ENCODE measurements around the gene METTL13. TPM values are rescaled to one million over a fixed set of nuclear protein-coding genes. Genes with fewer than 3 reads are reported as not detected.

METTL13 gene
- total and polyA plus RNA-seq, 2 donors (not counting 1 experiment from before 2014, with no cell fraction given), result 16.8 to 33.0 TPM

DNA sequence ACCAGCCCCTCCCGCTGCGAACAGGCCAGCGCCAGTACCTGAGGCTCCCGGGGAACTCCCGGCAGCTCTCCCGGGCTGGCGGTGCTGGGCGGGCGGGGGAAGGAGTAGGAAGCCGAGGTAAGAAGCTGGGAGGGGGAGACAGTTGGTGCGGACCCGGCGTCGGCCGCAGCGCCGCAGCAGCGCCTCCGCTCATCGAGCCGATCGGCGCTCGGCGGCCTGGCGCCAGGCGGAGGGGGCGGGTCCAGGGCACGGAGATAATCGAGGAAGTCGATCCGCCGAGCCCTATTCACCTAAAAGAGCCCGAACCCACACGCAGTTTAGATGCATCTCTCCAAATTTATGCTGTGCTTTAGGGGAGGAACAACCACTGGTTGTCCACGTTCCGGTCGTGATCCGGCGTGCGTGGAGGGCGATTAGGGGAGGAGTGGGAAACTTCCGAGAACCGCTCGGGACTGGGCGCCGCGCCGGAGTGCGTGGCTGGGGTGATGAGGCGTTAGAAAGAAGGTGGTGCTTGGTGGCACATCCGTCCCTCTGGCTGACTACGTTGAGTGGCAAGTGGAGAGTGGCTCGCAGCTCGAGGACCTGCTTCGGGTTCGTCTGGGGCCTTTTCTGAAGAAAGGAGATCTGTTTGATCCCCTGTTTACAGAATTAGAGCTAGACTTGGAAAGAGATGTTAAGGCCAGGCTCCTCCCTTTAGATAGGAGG lies 39.4 kb upstream of the METTL13 start, which contains the start of gene VAMP4:
VAMP4 (minus strand) TSS at position 194 of the 705 bp plus-strand sequence. CDS start 3,651 bp downstream, outside the sequence.
- Mint-ChIP-seq H3K4me3 (peak within 1 kb of the TSS; percentile 100), H3K4me1 (peaks cover 40% of the 10 kb centered on the region)
- intact Hi-C loops (cut with micrococcal nuclease), result loop anchor here (1.0 to 5.0 kb wide), 7 partner anchors 39 to 1849 kb away; partner anchors contain the start of genes DNM3, METTL13, PIGC and PRRC2C

More for the DNA sequence above, 39.4 kb upstream of the METTL13 start, which contains the start of gene VAMP4:
- Mint-ChIP-seq H3K27ac (peak within 1 kb of the TSS; percentile 100), H3K27me3 (no peaks in the 10 kb centered on the region), H3K9me3 (ENCODE audit: insufficient read depth) (no peaks in the 10 kb centered on the region)
- H3K4me1 ChIP-seq (ENCODE audit: control insufficient read depth in 2 of 2, insufficient read depth in 2 of 2, low read length in 2 of 2), result peaks cover 20 to 23% of the 10 kb centered on the region in 2 donors
- CTCF ChIA-PET, result interaction anchor here (1.0 to 1.7 kb wide), 4 partner anchors 26 to 257 kb away, joined by 3 to 5 read pairs (median 3); partner anchors contain the start of gene PRRC2C
- H3K79me2 ChIP-seq (ENCODE audit: control insufficient read depth, insufficient read depth, low read length), result peaks cover 9% of the 10 kb centered on the region
- peak within 1 kb of the TSS; percentile 69 to 95 (median 93) for H3K4me3 ChIP-seq (ENCODE audit: control extremely low read depth in 1 of 5, extremely low read depth in 1 of 5, insufficient read depth in 1 of 5, low read depth in 2 of 5, low read length in 4 of 5)
- DNase-seq, result peak; percentile 92
- H3K36me3 ChIP-seq (replicated peaks in 1 of 2; ENCODE audit: control extremely low read depth in 1 of 2, control insufficient read depth in 1 of 2, extremely low read depth in 1 of 2, insufficient read depth in 2 of 2, low read length in 1 of 2), result peaks cover 0 to 11% of the 10 kb centered on the region in 2 experiments
- no peak for TF ChIP-seq EZH2 (IDR thresholded peaks at IDR 0.05; ENCODE audit: borderline replicate concordance, insufficient read depth, low read depth, low read length, poor library complexity, severe bottlenecking)
- TF ChIP-seq, protein P1, sequence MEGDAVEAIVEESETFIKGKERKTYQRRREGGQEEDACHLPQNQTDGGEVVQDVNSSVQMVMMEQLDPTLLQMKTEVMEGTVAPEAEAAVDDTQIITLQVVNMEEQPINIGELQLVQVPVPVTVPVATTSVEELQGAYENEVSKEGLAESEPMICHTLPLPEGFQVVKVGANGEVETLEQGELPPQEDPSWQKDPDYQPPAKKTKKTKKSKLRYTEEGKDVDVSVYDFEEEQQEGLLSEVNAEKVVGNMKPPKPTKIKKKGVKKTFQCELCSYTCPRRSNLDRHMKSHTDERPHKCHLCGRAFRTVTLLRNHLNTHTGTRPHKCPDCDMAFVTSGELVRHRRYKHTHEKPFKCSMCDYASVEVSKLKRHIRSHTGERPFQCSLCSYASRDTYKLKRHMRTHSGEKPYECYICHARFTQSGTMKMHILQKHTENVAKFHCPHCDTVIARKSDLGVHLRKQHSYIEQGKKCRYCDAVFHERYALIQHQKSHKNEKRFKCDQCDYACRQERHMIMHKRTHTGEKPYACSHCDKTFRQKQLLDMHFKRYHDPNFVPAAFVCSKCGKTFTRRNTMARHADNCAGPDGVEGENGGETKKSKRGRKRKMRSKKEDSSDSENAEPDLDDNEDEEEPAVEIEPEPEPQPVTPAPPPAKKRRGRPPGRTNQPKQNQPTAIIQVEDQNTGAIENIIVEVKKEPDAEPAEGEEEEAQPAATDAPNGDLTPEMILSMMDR (IDR thresholded peaks at IDR 0.05), result no peak
- peak within 1 kb of the TSS; percentile 91 for H3K27ac ChIP-seq (ENCODE audit: low read length in 2 of 2)
- H3K27me3 ChIP-seq (replicated peaks in 1 of 4; ENCODE audit: control extremely low read depth in 1 of 4, control insufficient read depth in 3 of 4, insufficient read depth in 4 of 4, low read length in 3 of 4), result no peaks in the 10 kb centered on the region
- peak; percentile 90 for ATAC-seq (ENCODE audit: low read depth)
- peak within 1 kb of the TSS; percentile 94 for H2AFZ ChIP-seq (ENCODE audit: insufficient read depth, low read depth, low read length, poor library complexity, severe bottlenecking)
- no peaks in the 10 kb centered on the region for H4K20me1 ChIP-seq (ENCODE audit: control insufficient read depth, insufficient read depth, low read length, poor library complexity, severe bottlenecking)
- H3K4me2 ChIP-seq (replicated peaks; ENCODE audit: low read depth, low read length, poor library complexity, severe bottlenecking), result peak within 1 kb of the TSS; percentile 82
- H3K9ac ChIP-seq (ENCODE audit: low read length), result peak within 1 kb of the TSS; percentile 93
- no peaks in the 10 kb centered on the region for H3K9me3 ChIP-seq (ENCODE audit: control extremely low read depth in 1 of 3, control insufficient read depth in 2 of 3, insufficient read depth in 1 of 3, low read length in 2 of 3)
- POLR2A ChIA-PET, result interaction anchor here (1.0 to 3.6 kb wide), 3 partner anchors 10 to 39 kb away, joined by 3 to 29 read pairs (median 4); partner anchors contain the start of gene METTL13
- WGBS (ENCODE audit: insufficient coverage), result under 1% methylated on average over 54 of the region's 57 CpGs

Data from B cell (primary cell).